Measurements from ENCODE around the gene AGT.

Gene AGT

GRCh38 chr1:230758709-230759368 is 44.9 kb upstream of the AGT start:
- Histone ChIP-seq H3K36me3 (ENCODE audit: control insufficient read depth, insufficient read depth, low read length) (no peaks in the 10 kb centered on the region), H3K27me3 (ENCODE audit: control insufficient read depth, insufficient read depth, low read length) (no peaks in the 10 kb centered on the region), H3K9me3 (ENCODE audit: control insufficient read depth, low read length) (no peaks in the 10 kb centered on the region), H3K9ac (no peak overlapping the region), H3K4me2 (ENCODE audit: low read length) (no peak overlapping the region), H3K79me2 (no peaks in the 10 kb centered on the region), H3K4me3 (ENCODE audit: low read depth, low read length) (no peak overlapping the region), H3K27ac (peak overlapping the region; percentile 96), H3K4me1 (peaks cover 49% of the 10 kb centered on the region), H2AFZ (peak overlapping the region; percentile 60)
- TF ChIP-seq CTCF (IDR thresholded peaks at IDR 0.05): no peak

- Histone ChIP-seq H3K9ac (no peak overlapping the region), H3K4me1 (peaks cover 49% of the 10 kb centered on the region), H3K79me2 (no peaks in the 10 kb centered on the region), H2AFZ (peak overlapping the region; percentile 60), H3K36me3 (ENCODE audit: control insufficient read depth, insufficient read depth, low read length) (no peaks in the 10 kb centered on the region), H3K4me3 (ENCODE audit: low read depth, low read length) (no peak overlapping the region), H3K27ac (peak overlapping the region; percentile 96), H3K4me2 (ENCODE audit: low read length) (peak overlapping the region; percentile 32), H3K27me3 (ENCODE audit: control insufficient read depth, insufficient read depth, low read length) (no peaks in the 10 kb centered on the region), H3K9me3 (ENCODE audit: control insufficient read depth, low read length) (no peaks in the 10 kb centered on the region)
- no peak for TF ChIP-seq CTCF (IDR thresholded peaks at IDR 0.05)
These were observed 44.2 kb upstream of the AGT start for GRCh38 chr1:230757856-230758708.

- Histone ChIP-seq H3K9ac (no peak overlapping the region), H3K4me3 (ENCODE audit: low read depth, low read length) (peak overlapping the region; percentile 11), H3K4me1 (peaks cover 43% of the 10 kb centered on the region), H3K4me2 (ENCODE audit: low read length) (peak overlapping the region; percentile 34), H3K9me3 (ENCODE audit: control insufficient read depth, low read length) (no peaks in the 10 kb centered on the region), H3K79me2 (no peaks in the 10 kb centered on the region), H3K27me3 (ENCODE audit: control insufficient read depth, insufficient read depth, low read length) (no peaks in the 10 kb centered on the region), H2AFZ (peak overlapping the region; percentile 9), H3K27ac (peak overlapping the region; percentile 80), H3K36me3 (ENCODE audit: control insufficient read depth, insufficient read depth, low read length) (no peaks in the 10 kb centered on the region)
- no peak for TF ChIP-seq CTCF (IDR thresholded peaks at IDR 0.05)
These were observed 40.9 kb upstream of the AGT start for GRCh38 chr1:230754796-230755195.

- Histone ChIP-seq H3K27ac (peak overlapping the region; percentile 80), H3K9ac (no peak overlapping the region), H3K4me3 (ENCODE audit: low read depth, low read length) (no peak overlapping the region), H3K4me1 (peaks cover 40% of the 10 kb centered on the region), H3K4me2 (ENCODE audit: low read length) (peak overlapping the region; percentile 37), H3K79me2 (no peaks in the 10 kb centered on the region), H3K36me3 (ENCODE audit: control insufficient read depth, insufficient read depth, low read length) (no peaks in the 10 kb centered on the region), H3K9me3 (ENCODE audit: control insufficient read depth, low read length) (no peaks in the 10 kb centered on the region), H3K27me3 (ENCODE audit: control insufficient read depth, insufficient read depth, low read length) (no peaks in the 10 kb centered on the region), H2AFZ (peak overlapping the region; percentile 46)
- no peak for TF ChIP-seq CTCF (IDR thresholded peaks at IDR 0.05)
These were observed 39.8 kb upstream of the AGT start for GRCh38 chr1:230753586-230754251.
